Measurements from ENCODE around the gene CEP128.

- TF ChIP-seq CTCF (IDR thresholded peaks at IDR 0.05) = no peak
- TF ChIP-seq RELA (CRISPR knock-in tag; IDR thresholded peaks at IDR 0.05; ENCODE audit: borderline replicate concordance) = no peak
Observed at GRCh38 chr14:80464531-80465149, 476.9 kb downstream of the CEP128 start.

Data from WTC11 (cell line).